Loucy (cell line): ENCODE measurements around the gene PRAC2.

Experiments
- CTCF ChIP-seq: fragments of 200-600 bp; sonication (generic); conservative IDR thresholded peaks from 2 replicates; pipeline ENCODE4 v1.5.1; 2014; ENCODE audit warnings: mild to moderate bottlenecking, antibody characterized with exemption, low read length
- EZH2phosphoT487 ChIP-seq: fragments of 200-600 bp; IDR thresholded peaks from 2 replicates; pipeline ENCODE4 v1.6.1; 2018; ENCODE audit warnings: antibody characterized with exemption, mild to moderate bottlenecking, moderate library complexity, borderline replicate concordance

GRCh38 chr17:48749621-48750553 is 26.9 kb downstream of the PRAC2 start:
- no peak for TF ChIP-seq CTCF
- TF ChIP-seq EZH2phosphoT487 = no peak
